ENCODE results near the gene FOXK2. TPM values are rescaled to one million over a fixed set of nuclear protein-coding genes. Genes with fewer than 3 reads are reported as not detected.
"Not testable (repeated sequence)": the region's sequence is repeated elsewhere in the genome, so short reads cannot be mapped to it uniquely, and the experiment has no call there.

The FOXK2 gene
- total RNA-seq, 1 donor from 2014 or later = 29.7 TPM

DNA sequence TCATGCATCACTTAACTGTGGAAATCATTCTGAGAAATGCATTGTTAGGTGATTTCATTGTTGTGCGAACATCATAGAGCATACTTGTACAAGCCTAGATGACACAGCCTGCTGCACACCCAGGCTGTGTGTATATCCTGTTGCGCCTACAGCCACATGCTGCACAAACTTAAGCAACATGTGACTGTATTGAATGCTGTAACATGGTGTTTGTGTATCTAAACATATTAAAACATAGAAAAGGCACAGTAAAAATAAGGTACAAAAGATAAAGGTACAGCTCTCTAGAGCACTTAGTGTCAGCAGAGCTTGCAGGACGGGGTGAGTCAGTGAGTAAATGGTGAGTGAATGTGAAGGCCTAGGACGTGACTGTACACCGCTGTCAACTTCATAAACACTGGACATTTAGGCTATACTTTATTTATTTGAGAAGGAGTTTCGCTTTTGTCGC, 11.9 kb downstream of the FOXK2 start:
- DNase-seq (ENCODE audit: low read depth, low spot score) = no peak

DNA sequence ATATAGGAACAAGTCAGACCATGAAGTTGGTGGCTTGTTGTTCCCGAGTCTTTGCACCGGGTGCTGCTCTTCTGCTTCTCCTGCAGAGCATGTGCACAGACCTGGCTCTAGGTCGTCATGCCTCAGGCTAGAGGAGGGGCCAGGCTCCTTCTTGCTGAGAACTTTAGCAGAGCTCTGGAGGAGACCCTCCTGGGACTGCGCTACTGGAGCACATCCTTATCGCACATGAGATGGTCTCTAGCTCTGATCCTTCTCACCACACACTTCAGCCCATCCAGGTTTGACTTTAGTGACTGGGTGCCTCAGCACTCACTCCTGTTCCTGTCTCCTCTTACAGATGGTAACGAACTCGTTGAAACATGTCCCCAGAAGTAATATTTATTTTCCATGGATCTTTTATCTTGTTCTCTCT, 14.9 kb downstream of the FOXK2 start:
- DNase-seq (ENCODE audit: low read depth, low spot score) = no peak

DNA sequence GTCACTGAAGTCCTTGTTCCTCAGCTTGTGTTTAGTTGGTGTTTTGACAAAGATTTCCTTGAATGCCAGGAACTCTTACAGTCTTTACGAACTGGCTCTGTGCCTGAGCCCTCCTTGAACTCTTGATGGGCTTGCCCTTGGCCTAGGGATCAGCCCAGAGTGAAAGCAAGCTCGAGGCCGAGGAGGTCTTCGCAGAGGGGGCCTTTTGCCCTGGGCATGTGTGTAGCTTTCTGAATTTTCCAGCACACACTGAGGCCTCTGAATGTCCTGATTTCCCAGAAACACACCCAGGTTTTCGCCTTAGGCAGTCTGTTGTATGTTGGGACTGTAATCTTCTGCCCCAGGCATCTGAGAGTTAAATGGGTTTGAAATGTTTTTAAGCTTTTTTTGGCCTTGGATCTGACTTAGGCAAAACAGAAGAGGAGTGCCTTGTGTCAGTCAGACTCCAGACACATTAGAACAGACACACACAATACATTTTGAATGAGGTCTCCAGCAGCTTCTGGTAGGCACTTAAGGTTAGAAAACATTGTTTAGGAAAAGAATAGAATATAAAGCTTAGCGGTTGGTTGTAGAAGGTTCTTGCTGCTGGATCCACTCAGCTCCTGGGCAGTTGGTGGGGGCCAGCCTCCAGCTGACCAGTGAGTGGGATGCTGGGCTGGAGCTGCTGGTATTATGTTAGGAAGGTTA, 17.1 kb downstream of the FOXK2 start:
- DNase-seq (ENCODE audit: low read depth, low spot score) = no peak

DNA sequence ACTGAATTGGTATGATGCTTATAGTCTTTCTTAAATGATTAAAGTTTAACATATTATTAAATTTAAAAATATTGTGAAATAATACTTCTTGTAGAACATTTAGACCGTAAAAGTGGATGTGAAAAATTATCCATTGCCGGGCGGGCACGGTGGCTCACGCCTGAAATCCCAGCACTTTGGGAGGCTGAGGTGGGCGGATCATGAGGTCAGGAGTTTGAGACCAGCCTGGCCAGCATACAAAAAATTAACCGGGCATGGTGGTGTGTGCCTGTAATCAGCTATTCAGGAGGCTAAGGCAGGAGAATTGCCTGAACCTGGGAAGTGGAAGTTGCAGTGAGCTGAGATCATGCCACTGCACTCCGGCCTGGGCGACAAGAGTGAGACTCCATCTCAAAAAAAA, 17.7 kb downstream of the FOXK2 start:
- not testable (repeated sequence) for DNase-seq (ENCODE audit: low read depth, low spot score)

DNA sequence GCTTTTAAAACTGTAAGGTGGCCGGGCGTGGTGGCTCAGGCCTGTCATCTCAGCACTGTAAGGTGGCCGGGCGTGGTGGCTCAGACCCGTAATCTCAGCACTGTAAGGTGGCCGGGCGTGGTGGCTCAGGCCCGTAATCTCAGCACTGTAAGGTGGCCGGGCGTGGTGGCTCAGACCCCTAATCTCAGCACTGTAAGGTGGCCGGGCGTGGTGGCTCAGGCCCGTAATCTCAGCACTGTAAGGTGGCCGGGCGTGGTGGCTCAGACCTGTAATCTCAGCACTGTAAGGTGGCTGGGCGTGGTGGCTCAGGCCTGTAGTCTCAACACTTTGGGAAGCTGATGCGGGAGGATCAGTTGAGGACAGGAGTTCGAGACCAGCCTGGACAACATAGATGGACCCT, 19.5 kb downstream of the FOXK2 start:
- not testable (repeated sequence) for DNase-seq (ENCODE audit: low read depth, low spot score)

DNA sequence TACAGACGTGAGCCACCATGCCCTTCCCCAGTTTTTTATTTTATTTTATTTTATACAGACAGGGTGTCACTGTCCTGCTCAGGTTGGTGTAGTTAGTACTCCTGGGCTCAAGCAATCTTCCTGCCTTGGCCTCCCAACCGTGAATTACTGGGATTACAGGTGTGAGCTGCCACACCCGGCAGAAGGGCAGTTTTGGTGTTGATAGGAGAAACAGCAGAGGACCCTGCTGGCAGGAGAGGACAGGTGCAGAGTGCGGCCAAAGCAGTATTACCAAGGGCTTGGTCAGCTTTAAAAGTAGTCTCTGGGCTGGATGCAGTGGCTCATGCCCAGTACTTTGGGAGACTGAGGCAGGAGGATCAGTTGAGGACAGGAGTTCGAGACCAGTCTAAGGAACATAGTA, 22.9 kb downstream of the FOXK2 start:
- DNase-seq (ENCODE audit: low read depth, low spot score) = no peak

DNA sequence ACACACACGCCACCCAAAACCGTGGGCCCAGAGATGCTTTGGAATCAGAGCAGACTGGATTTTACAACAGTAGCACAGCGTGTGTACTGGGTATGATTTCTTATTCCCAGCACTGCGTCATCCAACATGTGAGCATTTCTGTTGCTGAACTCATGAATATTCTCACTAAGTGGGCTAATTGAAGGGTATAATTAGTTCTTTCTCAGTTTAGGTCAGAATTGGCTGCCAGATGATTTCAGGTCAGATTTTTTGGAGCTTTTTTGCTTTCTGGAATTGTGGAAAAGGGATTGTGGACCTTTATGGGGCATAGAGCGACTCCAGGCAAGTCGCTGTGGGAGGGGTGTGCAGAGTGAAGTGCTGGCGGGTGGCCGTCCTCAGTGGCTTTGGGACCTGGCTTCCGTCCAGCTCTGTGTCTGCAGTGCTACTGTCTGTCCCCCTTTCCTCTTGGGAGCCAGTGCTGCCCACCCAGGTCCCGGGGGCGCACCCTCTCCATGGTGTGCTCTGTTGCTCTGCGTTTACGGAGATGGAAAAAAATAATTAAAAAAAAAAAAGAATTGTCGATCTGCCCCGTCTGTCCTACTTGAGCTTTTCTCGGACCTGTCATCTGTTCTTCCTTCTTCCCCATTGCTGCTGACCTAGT, 25.0 kb downstream of the FOXK2 start:
- no peak for DNase-seq (ENCODE audit: low read depth, low spot score)

DNA sequence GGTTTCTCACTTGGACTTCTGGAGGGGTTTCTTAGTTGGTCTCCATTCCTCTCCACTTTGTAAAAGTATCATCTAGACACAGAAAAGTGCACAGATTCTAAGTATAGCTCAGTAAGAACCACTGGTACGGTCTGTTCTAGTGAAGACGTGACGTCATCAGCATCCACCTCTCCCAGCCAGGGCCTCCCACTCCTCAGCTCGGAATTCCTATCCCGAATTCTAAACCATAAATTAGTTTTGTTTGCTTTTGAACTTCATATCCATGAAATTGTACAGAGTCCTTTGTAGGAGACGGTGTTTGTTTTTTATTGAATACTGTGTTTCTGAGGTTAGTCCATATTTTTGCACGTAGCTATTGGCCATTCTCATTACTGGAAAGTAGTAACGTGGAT, 25.5 kb downstream of the FOXK2 start:
- no peak for DNase-seq (ENCODE audit: low read depth, low spot score)

DNA sequence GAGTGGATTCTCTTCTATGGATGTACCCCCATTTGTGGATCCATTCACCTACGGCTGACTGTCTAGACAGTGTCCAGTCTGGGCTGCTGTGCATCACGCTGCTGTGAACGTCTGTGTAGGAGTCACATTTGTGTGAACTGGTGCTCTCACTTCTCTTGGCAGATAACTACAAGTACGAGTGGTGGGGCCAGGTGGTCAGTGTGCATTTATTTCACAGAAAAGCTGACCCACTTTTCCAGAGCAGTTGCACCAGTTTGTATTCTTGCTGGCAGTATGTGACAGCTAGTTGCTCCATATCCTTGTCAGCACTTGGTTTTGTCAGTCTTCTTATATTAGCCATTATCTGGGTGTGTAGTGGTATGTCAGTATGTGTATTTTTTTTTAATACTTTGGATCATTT, 28.4 kb downstream of the FOXK2 start:
- DNase-seq (ENCODE audit: low read depth, low spot score) = no peak

DNA sequence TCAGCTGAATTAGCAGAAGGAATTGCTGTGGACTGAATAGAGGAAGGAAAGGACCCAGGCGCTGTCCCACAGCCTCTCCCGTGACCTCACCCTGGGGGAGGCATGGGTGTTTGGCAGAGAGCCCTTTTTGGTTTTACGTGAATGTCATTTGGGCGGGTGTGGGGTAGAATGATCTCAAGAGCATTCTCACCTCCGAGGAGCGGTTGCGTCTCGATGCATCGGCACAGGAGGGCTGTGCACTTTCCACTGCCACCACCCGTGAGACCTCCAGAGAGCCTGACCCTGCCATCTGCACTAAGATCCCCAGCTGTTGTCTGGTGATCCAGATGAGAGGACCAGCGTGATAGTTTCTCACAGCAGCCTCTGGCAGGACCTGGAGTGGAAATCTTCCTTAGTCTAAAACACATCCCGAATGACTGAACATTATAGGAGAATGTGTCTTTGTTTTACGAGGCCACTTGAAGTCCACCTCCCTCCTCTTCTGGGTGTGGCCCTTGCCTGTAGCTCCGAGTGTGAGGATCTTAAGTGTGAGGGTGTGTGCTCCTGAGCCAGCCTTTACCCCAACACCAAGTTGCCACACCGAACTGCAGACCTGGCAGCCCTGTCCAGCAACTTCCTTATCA, 29.3 kb downstream of the FOXK2 start:
- no peak for DNase-seq (ENCODE audit: low read depth, low spot score)

DNA sequence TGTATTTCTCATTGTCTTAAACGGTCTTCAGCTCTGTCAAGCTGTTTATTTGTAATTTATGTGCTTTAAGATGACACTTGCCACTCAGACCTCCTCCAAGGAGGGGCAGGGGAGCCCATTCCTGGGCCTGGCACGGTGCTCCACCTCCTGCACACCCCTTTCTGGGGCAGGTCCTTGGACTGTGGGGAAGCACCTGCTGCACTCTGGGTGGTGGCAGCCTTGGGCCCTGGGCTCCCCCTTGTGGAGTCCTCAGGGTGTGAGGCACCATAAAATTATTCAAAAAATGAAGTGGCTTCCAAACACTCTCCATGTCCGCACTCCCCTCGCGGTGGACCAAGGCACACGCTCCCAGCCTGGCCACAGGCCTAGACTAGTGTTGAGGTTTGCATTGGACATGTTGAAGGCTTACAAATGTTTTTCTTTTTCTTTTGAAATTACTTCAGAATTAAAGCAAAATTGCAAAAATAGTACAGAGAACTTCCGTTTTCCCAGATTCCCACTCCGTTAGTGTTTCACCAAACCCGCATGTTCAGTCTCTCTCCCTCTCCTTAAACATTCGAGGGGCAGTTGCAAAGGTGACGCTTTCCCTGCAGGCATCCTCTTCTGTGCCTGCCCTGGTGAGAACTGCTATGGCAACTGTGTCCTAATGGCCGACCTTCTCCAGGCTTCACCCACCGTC, 32.4 kb downstream of the FOXK2 start:
- no peak for DNase-seq (ENCODE audit: low read depth, low spot score)

DNA sequence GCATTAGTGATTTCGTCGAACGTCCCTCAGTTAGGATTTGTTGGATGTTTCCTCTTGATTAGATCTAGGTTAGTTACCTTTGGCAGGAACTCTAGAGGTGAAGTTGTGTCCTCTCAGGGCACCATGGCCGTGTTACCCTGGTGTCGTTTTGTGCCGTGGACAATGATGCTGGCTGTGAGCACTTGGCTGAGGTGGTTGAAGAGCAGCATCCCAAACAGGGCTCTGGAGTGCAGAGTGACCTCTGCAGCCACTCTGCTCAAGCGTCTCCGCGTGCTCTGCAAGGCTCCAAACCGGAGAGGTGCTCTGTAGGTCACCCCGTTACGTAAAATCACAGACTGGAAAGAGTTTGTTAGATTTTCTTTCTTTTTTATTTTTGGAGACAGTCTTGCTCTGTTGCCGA, 33.0 kb downstream of the FOXK2 start:
- DNase-seq (ENCODE audit: low read depth, low spot score) = no peak

DNA sequence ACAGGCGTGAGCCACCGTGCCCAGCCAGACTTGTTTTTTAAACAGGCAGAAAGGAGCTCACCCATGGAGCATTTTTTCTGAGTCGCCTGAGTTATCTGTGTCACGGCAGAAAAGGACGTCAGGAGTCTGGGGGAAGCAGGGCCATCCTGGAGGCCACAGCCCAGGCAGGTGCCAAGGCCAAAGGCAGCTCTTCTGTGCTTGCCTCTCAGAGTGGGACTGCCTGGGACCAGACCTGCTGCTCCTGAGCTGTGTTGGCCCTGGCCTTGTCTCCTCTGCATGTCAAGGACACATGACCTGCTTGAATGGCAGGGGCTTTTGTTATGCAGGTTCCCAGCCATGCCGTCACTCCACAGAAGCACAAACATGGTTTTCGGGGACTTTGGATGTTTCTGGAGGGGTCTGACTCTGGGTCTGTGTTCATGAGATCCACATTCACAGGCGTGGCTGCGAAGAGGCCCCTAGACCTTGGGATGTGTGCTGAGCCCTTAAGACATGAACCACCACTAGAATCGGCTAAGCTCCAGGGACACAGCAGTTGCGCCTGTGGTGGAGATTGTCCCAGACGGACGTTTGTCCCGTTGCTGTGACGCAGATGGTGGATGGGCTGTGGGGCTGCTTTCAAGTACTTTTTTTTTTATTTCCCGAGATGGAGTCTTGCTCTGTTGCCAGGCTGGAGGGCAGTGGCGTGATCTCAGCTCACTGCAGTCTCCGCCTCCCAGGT, 33.8 kb downstream of the FOXK2 start:
- DNase-seq (ENCODE audit: low read depth, low spot score) = no peak

DNA sequence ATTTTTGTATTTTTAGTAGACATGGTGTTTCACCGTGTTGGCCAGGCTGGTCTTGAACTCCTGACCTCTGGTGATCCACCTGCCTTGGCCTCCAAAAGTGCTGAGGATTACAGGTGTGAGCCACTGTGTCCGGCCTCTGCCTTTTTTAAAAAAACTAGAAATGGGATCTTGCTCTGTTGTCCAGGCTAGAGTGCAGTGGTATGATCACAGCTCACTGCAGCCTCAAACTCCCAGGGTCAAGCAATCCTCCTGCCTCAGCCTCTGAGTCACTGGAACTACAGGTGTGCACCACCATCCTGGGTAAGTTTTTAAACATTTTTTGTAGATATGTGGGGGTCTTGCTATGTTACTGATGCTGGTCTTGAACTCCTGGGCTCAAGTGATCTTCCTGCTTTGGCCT, 38.0 kb downstream of the FOXK2 start:
- DNase-seq (ENCODE audit: low read depth, low spot score) = not testable (repeated sequence)

DNA sequence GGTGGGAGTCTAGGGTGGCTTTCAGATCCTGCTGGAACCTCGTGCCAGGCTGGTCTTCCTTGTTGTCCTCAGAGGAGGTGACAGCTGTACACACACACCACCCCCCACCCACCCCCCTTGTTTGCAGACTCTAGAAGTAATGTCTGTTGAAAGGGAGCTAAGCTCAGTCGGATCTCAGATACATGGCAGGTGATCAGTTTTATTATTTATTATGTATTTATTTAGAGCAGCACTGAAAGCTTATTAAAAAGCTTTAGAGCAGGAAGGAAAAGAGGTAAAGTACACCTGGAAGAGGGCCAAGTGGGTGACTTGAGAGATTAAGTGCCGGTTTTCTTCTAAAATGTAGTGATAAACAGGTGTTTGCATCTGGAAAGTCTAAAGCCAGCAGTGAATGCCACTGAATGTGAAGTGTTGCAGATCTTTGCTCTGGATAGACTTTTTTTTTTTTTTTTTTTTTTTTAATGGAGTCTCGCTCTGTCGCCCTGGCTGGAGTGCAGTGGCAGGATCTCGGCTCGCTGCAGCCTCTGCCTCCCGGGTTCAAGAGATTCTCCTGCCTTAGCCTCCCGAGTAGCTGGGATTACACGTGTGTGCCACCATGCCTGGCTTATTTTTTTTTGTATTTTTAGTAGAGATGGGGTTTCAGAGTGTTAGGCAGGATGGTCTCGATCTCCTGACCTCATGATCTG, 40.2 kb downstream of the FOXK2 start:
- DNase-seq (ENCODE audit: low read depth, low spot score) = no peak

DNA sequence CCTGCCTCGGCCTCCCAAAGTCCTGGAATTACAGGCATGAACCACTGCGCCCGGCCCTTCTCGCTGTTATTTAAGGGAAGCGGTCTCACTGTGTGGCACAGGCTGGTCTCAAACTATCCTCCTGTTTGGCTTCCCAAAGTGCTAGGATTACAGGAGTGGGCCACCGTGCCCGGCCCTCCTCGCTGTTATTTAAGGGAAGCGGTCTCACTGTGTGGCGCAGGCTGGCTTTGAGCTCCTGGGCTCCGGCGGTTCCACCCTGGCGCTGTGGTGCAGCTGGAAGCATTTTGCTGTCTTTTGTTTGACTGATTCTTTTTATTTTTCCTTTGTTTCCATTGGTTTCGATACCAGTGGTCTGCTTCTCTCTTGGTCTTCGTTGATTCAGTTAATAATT, 40.7 kb downstream of the FOXK2 start:
- DNase-seq (ENCODE audit: low read depth, low spot score) = no peak

DNA sequence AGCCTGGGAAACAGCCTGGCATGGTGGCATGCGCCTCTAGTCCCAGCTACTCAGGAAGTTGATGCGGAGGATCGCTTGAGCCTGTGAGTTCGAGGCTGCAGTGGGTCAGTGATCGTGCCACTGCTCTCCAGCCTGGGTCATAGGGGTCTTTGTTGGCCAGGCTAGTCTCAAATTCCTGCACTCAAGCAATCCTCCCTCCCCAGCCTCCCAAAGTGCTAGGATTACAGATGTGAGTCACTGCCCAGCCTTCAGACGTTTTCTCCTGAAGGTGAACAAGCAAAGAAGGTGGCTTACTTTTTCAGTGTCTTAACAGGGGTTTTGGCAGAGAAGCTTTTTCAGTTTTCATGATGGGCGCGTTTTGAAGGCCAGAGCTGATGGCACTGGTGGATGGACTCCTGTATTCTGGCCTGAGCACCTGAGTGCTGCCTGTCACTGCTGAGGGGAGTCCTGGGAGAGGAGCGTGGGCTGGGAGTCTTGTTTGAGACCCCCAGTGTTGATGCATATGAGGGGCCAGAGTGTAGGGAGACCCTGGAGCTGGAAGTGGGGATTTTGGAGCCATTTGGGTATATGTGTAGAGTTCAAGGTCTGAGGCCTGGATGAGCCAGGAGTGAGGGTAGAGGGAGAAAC, 41.4 kb downstream of the FOXK2 start:
- no peak for DNase-seq (ENCODE audit: low read depth, low spot score)

DNA sequence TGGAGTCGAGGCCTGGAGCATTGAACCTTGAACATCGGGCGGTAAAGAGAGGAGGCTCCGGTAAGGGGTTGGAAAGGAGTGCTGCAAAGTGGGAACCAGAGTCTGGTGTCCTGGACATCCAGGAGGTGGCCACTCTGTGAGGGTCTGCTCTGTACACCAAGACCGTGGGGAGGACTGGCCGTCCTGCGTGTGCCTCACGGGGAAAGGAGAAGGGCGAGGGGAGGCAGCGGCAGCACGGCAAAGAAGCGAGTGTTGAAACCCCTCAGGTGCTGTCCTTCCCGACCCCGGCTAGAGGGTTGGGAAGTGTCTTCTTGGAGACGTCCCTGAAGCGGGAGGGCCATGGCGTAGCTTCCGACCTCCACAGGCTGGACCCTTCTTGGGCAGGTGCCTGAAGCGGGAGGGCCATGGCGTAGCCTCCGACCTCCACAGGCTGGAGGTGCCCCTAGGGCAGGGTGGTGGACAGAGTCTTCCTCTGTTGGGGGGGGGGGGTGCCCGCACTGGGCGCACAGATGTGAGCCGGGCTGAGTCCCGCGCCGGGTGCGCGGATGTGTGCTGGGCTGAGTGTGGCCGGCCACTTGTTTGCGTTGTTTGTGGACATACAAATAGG, 42.0 kb downstream of the FOXK2 start:
- DNase-seq (ENCODE audit: low read depth, low spot score) = no peak

DNA sequence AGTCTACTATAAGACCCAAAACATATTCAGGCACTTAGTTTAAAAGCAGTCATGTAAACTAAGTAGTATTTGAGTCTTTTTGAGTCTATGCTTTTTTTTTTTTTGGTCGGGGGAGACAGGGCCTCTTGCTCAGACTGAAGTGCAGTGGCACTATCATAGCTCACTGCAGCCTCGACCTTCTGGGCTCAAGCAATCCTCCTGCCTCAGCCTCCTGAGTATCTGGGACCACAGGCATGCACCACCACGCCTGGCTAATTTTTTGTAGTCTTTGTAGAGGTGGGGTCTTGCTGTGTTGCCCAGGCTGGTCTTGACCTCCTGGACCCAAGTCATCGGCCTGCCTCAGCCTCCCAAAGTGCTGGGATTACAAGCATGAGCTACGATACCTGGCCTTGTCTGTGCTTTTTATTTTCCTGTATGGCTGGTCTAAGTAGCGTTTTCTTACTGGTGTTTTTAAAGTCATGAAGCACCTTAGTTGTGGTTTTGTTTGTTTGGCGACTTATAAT, 43.2 kb downstream of the FOXK2 start:
- DNase-seq (ENCODE audit: low read depth, low spot score) = not testable (repeated sequence)

DNA sequence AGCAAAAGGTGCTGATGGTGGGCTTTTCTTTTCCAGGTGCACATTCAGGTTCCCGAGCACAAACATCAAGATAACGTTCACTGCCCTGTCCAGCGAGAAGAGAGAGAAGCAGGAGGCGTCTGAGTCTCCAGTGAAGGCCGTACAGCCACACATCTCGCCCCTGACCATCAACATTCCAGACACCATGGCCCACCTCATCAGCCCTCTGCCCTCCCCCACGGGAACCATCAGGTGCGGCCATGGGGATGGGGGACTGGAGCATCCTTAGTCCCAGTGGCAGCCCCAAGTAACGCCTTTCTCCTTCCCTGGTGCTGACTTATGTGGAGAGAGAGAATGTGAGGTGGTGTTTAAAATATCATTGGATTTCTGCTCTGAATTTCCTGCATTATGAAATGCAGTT, 43.8 kb downstream of the FOXK2 start:
- no peak for DNase-seq (ENCODE audit: low read depth, low spot score)

All from pulmonary artery endothelial cell (primary cell).